Colonic mucosa (tissue), 4 donors: ENCODE results near the gene SEMA6A. TPM values are rescaled to one million over a fixed set of nuclear protein-coding genes. Genes with fewer than 3 reads are reported as not detected.

ENCODE experiments used
- DNase-seq: peaks from one replicate; pipeline ENCODE4 v3.0.0-alpha.2; 2020
- H3K27ac ChIP-seq: fragments of 200-600 bp; one replicate; pipeline ENCODE4 v1.8.0; 2021
- H3K27me3 ChIP-seq: fragments of 200-600 bp; one replicate; pipeline ENCODE4 v1.8.0; 2021
- H3K36me3 ChIP-seq: fragments of 200-600 bp; one replicate; pipeline ENCODE4 v1.8.0; 2021
- H3K4me1 ChIP-seq: fragments of 200-600 bp; one replicate; pipeline ENCODE4 v1.8.0; 2021; ENCODE audit warnings: mild to moderate bottlenecking
- H3K4me3 ChIP-seq: fragments of 200-600 bp; one replicate; pipeline ENCODE4 v1.8.0; 2021
- H3K9ac ChIP-seq, 2 donors: one replicate each; pipeline ENCODE4 v1.7.0; 2013; ENCODE audit warnings: control low read depth in 2 of 2, low read depth in 2 of 2, low read length in 2 of 2
- H3K9me3 ChIP-seq: fragments of 200-600 bp; one replicate; pipeline ENCODE4 v1.8.0; 2021
- intact Hi-C: fragments of 100-400 bp; cut with DNase I; formaldehyde crosslinking; loops from one replicate; pipeline ENCODE4 v1.14.1; 2022
- total RNA-seq, 2 donors: library from RNA; stranded (reverse); fragmentation: NEBNext Ultra II Directional in 1 of 2; extraction: Animal tissue kit (Norgen Biotek cat#: 25700) in 1 of 2; gene quantifications; one replicate each; pipeline ENCODE4 v1.2.1, GENCODE V29; 2021
- TF ChIP-seq, protein P1 (sequence below): fragments of 200-600 bp; IDR thresholded peaks from one replicate; pipeline ENCODE4 v1.8.0; 2022; ENCODE audit warnings: antibody characterized with exemption, mild to moderate bottlenecking
- donor health status: healthy.
- donor health status: DM: no; HTN: no; CAD: no.
- donor health status: DM: no; HTN: no; CAD: no.

Gene SEMA6A
- total RNA-seq, 2 donors from 2014 or later, result 66.7 to 89.9 TPM

DNA sequence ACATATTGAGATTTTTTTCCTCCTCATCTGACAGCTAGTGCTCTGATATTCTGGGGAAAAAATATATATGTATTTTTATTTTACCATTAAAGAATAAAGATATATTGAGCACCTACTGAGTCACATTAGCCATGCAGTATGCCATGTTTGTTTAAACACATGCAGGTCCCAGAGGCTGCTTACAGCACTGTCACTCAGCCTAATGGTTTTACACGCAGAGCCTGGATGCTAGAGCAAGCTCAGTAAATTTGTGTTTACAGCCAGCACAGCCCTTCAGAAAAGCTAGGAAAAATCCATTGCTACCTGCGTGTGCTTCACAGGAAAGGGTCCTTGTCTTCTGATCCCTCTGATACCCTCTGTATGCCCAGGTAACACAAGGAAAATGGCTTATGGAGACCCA lies 146.2 kb downstream of the SEMA6A start:
- Histone ChIP-seq H3K27ac (no peak overlapping the region), H3K4me1 (no peaks in the 10 kb centered on the region), H3K27me3 (no peaks in the 10 kb centered on the region), H3K4me3 (no peak overlapping the region), H3K9me3 (no peaks in the 10 kb centered on the region), H3K36me3 (no peaks in the 10 kb centered on the region), H3K9ac (no peak overlapping the region)
- intact Hi-C loops, result no loop called here
- DNase-seq, result no peak
- TF ChIP-seq, protein P1, sequence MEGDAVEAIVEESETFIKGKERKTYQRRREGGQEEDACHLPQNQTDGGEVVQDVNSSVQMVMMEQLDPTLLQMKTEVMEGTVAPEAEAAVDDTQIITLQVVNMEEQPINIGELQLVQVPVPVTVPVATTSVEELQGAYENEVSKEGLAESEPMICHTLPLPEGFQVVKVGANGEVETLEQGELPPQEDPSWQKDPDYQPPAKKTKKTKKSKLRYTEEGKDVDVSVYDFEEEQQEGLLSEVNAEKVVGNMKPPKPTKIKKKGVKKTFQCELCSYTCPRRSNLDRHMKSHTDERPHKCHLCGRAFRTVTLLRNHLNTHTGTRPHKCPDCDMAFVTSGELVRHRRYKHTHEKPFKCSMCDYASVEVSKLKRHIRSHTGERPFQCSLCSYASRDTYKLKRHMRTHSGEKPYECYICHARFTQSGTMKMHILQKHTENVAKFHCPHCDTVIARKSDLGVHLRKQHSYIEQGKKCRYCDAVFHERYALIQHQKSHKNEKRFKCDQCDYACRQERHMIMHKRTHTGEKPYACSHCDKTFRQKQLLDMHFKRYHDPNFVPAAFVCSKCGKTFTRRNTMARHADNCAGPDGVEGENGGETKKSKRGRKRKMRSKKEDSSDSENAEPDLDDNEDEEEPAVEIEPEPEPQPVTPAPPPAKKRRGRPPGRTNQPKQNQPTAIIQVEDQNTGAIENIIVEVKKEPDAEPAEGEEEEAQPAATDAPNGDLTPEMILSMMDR, result no peak

GRCh38 chr5:116424951-116425350 lies 149.7 kb downstream of the SEMA6A start:
- Histone ChIP-seq H3K4me3 (no peak overlapping the region), H3K9me3 (no peaks in the 10 kb centered on the region), H3K4me1 (no peaks in the 10 kb centered on the region), H3K27ac (no peak overlapping the region), H3K36me3 (no peaks in the 10 kb centered on the region), H3K27me3 (no peaks in the 10 kb centered on the region), H3K9ac (no peak overlapping the region)
- TF ChIP-seq, protein P1, result no peak
- intact Hi-C loops, result no loop called here
- no peak for DNase-seq

GRCh38 chr5:116424258-116424615 lies 150.4 kb downstream of the SEMA6A start:
- H3K27me3 ChIP-seq, result no peaks in the 10 kb centered on the region
- no peak overlapping the region for H3K4me3 ChIP-seq
- intact Hi-C loops, result no loop called here
- no peak overlapping the region for H3K27ac ChIP-seq
- TF ChIP-seq, protein P1, result no peak
- no peak for DNase-seq
- H3K9me3 ChIP-seq, result no peaks in the 10 kb centered on the region
- no peaks in the 10 kb centered on the region for H3K36me3 ChIP-seq
- no peak overlapping the region for H3K9ac ChIP-seq
- no peaks in the 10 kb centered on the region for H3K4me1 ChIP-seq

GRCh38 chr5:116423587-116424257 lies 150.9 kb downstream of the SEMA6A start:
- Histone ChIP-seq H3K9me3 (no peaks in the 10 kb centered on the region), H3K4me3 (no peak overlapping the region), H3K4me1 (no peaks in the 10 kb centered on the region), H3K27me3 (no peaks in the 10 kb centered on the region), H3K9ac (no peak overlapping the region), H3K27ac (no peak overlapping the region), H3K36me3 (no peaks in the 10 kb centered on the region)
- TF ChIP-seq, protein P1, result no peak
- intact Hi-C loops, result no loop called here
- no peak for DNase-seq

GRCh38 chr5:116423141-116423540 lies 151.5 kb downstream of the SEMA6A start:
- H3K27ac ChIP-seq, result no peak overlapping the region
- intact Hi-C loops, result no loop called here
- TF ChIP-seq, protein P1, result no peak
- no peaks in the 10 kb centered on the region for H3K27me3 ChIP-seq
- H3K9me3 ChIP-seq, result no peaks in the 10 kb centered on the region
- H3K36me3 ChIP-seq, result no peaks in the 10 kb centered on the region
- no peak overlapping the region for H3K9ac ChIP-seq
- H3K4me1 ChIP-seq, result no peaks in the 10 kb centered on the region
- no peak for DNase-seq
- no peak overlapping the region for H3K4me3 ChIP-seq
